Erythroblast (primary cell): ENCODE measurements around the gene USP19.

Source experiments
- GATA1 ChIP-seq: IDR thresholded peaks from 2 replicates; pipeline ENCODE4 v1.6.1; 2011; ENCODE audit warnings: low read depth, mild to moderate bottlenecking, control low read depth, low read length, moderate library complexity
- POLR2A ChIP-seq: IDR thresholded peaks from 2 replicates; pipeline ENCODE4 v1.6.1; 2011; ENCODE audit warnings: mild to moderate bottlenecking, low read length

- peak; percentile 30 for TF ChIP-seq POLR2A
- no peak for TF ChIP-seq GATA1
These were observed 41.3 kb upstream of the USP19 start for GRCh38 chr3:49161808-49162530.
